Activated CD8-positive, alpha-beta memory T cell treated with anti-CD3 and anti-CD28 coated beads for 1 hour (primary cell): ENCODE data around the gene C16orf96.
A peak's percentile ranks its signal among the peaks of the same experiment; 100 is the strongest.

Experiments
- DNase-seq, 2 donors: peaks; one replicate each; pipeline ENCODE4 v3.0.0-alpha.2; 2020; ENCODE audit warnings: low read depth in 1 of 2; ENCODE audit errors: extremely low read depth in 1 of 2

C16orf96 gene

DNA sequence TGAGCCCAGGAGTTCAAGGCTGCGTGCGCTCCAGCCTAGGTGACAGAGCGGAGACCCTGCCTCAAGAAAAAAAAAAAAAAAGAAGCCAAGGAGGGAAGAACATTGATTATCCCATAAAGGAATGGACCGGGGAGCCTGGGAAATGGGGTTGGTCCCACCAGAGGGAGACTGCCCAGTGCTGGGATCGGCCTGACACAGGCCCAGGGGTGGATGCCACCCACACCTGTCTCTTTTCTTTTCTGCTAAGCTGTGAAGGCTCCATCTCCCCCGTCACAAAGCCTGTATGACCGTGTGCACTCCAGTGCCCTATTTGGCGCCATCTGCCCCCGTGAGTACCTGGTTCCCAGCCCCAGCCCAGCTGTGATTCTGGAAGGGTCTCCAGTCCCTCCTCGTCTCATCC, 42.9 kb downstream of the C16orf96 start:
- no peak for DNase-seq

DNA sequence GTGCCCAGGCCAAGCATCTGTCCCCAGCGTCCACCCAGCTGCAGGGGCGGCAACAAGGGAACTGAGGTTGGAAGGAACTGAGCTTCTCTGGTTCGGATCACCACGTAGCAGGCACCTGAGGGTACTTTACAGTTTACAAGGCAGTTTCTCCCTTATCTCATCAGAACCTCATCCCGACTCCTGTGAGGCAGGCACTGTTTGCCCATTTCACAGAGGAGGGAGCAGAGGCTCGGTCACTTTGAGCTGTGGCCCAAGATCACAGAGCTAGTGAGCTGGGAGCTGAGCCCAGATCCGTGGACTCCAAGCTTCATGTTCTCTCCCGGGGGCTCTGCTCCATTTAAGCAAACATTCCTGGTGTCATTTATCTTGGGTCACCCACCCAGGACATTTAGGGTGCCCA, 43.4 kb downstream of the C16orf96 start:
- DNase-seq: no peak

DNA sequence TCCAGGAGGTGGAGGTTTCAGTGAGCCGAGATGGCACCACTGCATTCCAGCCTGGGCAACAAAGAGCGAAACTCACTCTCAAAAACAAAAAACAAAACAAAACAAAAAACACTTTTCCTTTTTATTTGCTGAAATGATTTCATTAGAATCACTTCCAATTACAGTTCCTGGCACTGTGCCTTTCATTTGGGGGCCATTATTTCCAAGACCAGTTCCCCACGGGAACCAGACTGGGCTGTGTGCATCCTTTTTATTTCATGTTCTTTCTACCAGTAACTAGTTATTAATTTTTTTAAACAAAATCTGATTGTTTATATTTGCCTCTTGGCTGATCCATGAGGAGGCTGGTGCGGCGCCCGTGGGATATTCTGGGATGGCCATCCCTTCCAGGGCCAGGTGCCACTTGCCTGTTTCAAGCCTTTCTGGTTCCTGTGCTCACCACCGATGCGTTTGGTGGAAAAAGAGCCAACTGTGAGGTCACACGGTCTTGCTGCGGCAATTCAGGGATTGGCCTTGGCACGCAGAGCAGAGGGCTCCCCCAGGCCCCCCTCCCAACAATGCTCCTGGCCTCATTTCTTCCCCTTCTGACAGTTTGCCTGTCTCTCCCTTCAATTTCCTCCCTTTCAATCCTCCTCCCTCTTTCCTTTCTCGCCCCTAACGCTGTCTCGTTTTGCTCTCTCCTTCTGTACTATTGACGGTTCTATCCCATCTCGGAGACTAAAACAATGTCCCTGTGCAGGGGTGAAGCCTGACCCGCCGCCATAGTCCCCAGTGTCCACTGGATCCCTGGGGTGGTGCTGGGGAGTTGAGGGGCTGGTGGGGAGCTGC, 45.1 kb downstream of the C16orf96 start:
- no peak for DNase-seq

DNA sequence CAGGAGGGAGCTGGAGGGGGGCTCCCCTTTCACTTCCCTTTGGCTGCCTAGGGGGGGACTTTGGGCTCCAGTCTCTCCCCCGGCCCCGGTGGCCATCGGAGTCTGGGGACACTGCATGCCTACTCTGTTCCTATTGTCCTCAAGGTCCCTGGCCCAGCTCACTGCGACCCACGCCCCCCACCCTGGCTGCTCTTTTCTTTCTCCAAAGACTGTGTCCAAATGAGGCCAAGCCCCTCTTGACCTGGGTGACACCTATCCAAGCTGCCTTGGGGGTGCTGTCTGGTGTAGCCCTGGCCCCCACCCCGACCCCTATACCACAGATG, 45.7 kb downstream of the C16orf96 start:
- no peak for DNase-seq

DNA sequence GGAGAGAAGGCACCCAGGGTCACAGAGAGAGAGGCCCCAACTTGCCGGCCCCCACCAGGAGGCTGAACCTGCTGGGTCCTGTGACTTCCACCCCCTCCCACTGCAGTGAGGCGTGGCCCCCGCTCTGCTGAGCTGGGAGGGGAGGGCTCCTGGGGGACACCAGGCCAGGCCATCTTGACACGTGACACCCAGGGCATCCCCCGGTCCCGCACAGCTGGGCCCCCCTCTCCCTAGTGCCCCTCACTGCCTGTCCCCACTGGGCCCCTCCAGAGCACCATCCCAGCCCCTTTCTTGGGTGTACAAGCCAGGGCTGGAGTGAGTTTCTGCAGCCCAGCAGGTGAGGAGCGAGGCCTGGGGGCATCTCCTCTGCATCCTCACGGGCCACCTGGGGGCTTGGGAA, 46.2 kb downstream of the C16orf96 start:
- no peak for DNase-seq

DNA sequence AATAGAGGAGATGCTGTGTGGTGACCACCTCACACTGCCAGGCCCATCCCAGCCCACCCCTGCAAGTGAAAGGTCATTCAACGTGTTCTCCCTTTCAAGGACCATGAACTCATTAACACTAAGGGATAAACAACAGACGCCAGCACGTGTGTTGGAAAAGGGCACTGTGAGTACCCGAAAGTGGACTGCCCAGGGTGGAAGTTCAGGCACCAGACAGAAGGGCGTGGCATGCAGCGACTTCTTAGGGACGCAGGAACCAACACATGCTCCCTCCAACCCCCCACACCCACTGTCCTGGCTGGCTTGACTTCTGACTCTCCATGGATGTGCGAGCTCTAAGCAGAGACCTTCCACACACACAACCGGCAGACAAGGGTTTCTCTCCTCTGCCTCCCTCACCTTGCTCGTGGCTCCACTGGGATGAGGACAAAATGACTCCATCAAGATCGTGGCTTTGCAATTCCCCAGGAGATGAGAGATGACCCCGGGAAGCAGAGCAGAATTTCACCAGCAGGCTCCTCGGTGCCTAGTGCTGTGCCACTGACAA, 47.6 kb downstream of the C16orf96 start:
- no peak for DNase-seq

DNA sequence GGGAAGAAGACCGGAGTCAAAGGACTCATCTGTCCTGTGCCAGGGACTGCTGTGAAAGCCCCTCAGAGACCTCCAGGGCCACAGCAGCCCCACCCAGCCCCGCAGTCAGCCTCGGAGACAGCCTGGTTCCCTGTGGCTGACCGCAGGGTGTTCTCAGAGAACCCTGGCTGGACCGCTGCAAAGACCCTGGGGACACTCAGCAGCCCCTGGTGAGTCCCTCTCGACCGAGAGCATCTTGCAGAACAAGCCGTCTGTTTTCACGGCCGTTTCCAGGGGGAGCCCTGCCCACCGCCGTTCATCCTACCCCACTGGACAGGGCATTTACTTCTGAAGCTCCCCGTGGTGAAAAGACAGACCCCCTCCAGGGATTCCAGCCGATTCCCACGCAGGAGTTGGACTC, 48.3 kb downstream of the C16orf96 start:
- no peak for DNase-seq

DNA sequence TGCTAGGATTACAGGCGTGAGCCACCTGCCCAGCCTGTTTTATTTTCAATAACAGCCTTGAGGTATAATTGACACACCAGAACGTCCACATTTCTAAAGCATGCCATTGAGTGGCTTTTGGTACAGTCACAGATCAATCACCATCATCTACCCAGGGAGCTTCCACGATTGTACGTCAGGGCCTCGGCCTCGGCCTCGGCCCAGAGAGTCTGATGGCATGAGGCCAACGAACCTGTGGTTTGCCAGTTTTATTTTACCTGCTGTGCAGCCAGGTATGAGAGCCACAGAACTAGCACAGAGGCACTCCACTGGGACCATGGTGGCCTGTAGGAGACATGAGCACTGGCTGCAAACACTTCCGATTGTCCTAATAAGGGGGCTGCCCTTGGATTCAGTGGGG, 50.2 kb downstream of the C16orf96 start:
- no peak for DNase-seq

DNA sequence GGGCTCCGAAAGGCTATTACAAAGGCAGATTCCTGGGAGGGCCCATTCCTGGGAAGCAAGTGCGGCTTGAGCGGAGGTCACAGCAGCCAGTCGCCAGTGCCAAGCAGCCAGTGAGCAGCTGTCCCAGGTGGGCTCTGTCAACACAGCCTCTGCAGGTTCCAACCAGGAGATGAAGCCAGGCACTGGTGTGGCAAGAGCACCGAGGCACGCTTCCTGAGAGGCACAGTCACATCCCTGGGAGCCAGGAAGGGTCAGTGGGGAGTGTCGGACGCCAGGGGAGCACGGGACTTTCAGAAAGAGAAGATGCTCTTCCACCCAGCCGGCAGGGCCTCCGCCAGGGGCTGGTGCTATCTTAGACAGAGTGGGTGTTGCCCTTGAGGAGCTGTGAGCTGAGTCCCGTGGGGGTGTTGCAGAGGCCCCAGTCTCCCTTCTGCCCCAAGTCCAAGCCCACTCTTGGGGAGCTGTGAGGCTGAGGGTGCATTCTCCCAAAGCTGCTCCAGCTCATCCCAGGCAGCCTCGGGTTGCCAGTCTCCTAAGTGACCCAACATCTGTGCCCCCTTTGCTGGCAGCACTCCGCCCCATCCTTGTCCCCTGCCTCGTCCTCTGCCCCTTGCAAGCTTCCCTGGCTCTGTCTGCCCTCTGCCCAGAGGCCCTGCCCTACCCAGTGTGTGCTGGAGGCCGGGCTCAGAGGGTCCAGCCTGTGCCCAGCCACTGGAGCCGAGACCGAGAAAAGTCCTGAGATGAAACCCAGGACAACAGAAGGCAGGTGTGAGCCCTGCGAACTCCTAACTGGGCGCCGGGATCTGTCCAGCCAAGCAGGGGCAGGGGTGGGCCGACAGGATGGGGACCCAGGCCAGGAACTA, 51.9 kb downstream of the C16orf96 start:
- DNase-seq: no peak

DNA sequence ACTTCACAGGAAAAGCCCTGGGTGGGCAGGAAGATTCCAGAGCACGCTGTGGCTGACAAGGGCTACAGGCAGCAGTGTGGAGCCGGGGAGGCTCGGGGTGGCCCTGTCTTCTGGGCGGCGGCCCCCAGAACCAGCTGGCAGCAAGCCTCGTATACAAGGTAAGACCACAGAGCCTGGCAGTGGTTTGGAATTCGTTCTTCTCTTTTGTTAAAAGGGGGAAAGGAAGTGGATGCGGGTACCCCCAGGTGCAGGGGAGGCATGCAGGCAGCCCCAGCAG, 52.5 kb downstream of the C16orf96 start:
- no peak for DNase-seq

DNA sequence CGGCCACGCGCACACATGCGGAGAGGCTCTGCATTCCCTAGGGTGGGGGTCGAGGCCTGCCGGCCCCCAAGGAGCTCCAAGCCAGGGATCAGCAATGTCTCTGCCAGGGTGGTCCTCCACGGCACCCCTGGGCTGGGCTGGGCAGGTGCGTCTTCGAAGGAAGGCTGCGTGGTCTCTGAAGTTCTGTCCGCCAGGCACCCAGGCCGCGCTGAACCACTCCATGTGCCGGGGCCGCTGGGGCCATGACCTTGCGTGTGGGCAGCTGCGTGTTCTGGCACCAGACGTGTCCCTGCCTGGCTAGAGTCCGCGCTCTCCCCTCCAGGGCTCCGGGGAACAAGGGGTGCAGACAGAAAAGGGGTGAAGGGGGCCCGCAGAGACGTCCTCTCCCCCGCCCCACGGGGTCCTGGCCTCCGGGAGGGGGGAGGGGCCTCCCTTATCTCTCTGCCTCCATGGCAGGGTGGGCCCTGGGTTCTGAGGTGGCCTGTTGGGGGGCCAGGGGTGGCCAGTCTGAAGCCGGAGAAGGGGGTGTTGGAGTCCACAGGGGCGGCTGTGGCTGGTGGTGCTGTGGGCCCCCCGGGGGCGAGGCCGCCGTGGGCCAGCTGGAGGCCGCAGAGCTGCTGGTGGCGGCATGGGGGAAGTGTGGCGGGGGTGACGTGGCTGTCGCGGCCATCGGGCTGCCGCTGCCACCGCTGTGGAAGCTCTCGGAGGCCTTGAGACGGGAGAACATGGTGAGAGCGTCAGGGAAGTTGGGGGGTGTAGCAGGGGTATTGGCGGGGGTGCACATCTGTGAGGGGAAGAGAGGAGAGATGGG, 53.3 kb downstream of the C16orf96 start:
- no peak for DNase-seq

DNA sequence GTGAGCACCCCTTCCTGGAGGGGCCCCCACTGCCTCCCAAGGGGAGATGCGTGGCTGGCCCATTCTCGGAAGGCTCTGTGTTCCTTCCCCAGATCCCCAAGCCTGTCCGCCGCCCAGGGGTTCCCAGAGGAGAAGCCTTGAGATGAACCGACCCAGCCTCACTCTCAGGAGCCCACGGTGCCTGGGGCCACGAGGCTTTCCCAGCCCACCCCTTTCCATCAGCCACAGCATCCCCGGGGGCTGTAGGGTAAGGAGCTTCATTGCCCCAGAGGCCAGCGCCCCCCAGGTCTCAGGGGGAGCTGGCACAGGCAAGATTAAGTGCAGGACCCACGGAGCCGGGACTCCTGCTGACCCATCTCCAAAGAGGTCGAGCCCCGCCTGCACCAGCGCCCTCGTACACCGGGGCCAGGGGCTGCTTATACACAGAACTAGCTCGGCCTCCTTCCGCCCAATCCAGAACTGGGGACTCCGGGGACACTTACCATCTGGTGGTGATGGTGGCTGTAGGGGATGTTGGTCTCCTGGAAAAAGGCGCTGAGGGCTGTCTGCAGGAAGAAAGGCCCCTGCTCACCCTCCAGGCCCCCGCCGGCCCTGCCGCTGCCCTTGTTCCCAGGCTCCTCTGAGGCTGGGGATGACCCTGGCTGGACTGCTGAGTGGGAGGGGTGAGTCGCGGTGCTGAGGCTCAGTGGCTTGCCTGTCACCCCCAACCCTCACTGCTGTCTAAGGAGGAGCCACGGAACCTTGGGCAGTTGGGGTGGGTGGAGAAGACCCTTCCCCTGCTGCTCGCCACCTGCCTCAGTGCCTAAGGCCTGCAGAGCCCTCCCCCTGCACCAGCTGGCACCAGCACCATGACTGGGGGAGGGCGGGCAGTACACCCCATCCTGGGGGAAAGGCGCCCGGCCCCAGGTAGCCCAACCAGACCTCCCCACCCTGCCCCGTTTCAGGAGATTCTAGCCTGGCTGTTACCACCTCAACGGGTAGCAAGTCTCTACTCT, 54.2 kb downstream of the C16orf96 start:
- no peak for DNase-seq

DNA sequence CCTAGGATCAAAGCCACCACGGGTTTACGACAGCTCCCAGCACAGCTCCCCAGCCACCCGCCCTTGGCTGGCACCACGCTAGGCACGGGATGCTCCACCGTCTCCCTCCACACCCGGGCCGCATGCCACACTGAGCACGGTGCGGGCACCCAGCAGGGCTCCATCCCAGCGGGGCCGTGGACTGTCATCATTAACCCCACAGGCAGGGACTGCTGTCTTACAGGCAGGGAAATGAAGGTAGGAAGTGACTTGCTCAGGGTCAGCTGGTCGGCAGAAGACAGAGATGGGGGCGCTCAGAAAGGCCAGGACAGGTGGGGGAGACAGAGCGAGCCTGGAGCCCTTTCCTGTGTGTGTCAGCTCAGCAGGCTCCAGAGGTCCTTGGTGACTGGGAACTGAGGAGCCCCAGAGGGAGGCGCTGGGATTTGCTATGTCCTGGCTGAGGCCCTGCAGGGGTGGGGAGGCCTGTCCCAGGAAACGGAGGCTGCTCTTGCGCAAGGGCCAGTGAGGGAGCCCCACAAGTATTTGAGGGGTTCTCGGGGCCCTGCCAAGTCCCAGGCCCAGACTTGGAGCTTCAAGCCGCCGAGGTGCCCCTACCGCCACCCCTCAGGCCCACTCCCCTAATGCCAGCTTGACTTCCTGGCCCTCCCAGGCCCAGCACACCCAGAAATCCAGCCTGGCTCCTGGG, 55.3 kb downstream of the C16orf96 start:
- no peak for DNase-seq

DNA sequence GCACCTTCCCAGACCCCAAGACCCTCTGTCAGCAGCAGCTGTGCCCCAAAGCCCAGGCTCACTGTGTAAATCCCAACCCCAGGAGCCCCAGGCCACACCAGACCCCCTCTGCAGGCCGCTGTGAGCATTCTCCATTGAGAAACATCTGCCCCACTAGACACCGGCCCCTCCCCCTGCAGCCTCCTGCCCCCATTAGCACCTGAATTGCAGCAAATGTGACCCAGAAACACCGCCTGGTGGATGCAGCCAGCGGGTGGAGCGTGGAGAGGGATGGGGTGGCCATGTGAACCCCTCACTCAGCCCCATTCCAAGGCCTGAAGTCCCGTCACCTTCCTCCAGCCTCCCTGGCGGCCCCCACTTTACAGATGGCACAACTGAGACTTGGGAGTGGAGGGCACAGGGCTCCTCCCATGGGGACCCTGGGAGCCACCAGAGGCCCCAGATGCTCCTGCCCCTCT, 56.4 kb downstream of the C16orf96 start:
- DNase-seq: no peak

DNA sequence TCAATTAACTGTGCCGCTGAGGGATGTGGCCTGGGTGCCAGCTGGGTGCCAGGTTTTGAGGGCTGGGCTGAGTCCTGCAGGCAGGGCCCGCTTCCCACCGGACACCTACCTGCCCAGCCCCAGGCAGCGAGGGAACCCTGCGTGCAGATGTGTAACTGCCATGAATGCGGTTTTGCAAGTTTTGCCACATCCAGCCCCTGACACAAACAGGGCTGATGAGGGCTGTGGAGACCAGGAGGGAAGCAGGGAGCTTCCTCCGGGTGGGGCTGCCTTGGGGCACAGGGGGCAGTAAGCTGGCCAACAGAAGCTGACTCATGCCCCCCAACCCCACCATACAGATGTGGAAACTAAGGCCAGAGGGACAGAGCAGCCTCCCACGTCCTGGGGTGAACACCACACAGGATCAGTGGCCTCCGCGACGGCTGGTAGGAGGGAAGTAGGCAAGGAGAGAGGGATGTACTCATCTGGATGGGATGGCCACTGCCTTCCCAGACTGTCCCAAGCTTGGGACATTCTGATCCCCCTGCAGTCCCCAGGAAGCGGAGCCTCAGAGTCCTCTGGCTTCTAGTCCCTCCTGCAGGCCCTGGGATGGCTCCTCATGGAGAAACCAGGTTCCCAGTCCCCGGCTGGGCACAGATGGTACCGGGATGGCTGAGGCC, 57.0 kb downstream of the C16orf96 start:
- no peak for DNase-seq

DNA sequence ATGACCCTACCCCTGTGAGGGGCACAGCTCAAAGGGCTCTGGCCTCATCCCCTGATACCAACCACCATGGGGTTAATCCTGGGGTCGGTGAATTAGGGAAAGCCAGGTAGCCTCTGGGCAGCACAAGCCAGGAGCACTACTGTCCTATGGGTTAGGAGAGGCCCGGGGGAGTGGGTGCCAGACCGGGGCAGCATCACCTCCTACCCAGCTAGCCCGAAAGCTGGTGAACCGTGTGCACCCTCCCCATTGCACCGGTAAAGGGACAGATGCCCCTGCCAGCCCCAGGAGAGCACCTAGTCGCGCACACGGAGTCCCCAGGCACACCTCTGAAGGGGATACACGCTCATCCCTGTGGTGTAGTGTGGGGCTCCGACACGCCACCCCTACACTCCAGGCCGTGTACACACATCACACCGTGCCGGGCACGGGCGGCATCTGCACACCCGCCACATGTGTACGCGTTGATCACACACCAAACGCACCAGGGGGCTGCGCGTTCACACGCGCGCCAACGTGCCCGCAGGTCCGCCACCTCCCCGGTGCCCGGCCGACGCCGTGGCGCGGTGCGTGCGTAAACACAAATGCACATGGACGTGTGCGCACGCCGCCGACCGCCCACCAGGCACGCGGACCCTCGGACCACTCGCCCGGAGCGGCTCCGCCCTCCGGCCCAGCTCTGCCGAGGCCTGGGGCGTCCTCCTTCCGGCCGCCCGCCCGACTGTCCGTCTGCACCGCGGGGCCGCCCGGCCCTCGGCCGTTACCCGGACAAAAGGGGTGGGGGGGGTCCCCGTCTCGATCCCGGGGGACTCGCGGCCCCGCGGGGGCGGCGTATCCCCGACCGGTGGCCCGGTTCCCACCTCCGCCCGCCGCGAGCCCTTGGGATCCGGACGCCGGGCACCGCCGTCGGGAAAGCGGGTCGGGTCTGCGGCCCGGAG, 57.8 kb downstream of the C16orf96 start:
- no peak for DNase-seq

DNA sequence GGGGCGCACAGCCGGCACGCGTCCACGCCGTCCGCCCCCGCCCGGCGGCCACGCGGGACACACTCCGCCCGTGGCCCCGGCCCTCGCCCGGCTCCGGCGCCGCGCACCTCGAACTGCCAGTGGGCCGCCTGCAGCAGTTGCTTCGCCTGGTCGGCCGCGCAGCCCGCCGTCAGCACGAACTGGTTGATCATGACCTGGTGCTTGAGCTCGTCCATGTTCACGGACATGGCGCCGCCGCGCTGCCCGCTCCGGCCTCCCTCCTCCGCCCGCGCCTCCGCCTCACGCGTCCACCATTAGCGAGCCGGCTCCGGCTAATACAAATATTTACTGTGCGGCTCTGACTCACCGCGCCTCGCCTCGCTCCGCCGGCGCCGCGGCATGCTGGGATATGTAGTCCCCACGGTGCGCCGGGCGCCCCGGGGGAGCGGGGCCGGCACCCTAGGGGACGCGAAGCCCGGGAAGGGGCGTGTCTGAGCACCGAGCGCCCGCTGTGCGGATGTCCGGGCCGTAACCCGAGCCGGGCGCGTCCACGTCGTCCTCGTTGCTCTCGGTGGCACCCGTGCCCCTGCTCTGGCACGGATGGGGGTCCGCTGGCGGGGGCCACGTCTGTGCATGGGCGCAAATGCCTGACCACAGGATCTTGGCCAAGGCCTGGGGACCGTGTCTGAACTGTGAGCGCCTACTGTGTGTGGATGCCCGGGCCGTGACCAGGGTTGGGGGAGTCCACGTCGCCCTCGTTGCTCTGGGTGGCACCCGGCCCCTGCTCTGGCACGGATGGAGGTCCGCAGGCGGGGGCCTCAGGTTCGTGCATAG, 58.6 kb downstream of the C16orf96 start, which contains the start of gene UBALD1:
TSS of gene UBALD1 (minus strand) at position 318 of the 813 bp plus-strand sequence. CDS start at position 227, 91 bp downstream.
- peak; percentile 47 to 62 for DNase-seq
